H1 (cell line): ENCODE data around the gene MAP4. TPM values are rescaled to one million over a fixed set of nuclear protein-coding genes. Genes with fewer than 3 reads are reported as not detected.

Experiments
- CTCF ChIA-PET: fragments of 300-600 bp; sonication (Branson Sonifier 250); formaldehyde crosslinking; loops from one replicate; lab custom pipeline; 2021; ENCODE audit not compliant: partially characterized antibody; lab: Charles Lee
- POLR2A ChIA-PET: fragments of 300-600 bp; sonication (Branson Sonifier 250); formaldehyde crosslinking; loops from one replicate; lab custom pipeline; 2021; ENCODE audit warnings: inconsistent platforms; ENCODE audit not compliant: partially characterized antibody; lab: Charles Lee
- DNase-seq, 2 experiments: peaks; one replicate each; pipeline versions ENCODE4 v3.0.0 to v3.0.0-alpha.2; 2010 to 2022; ENCODE audit warnings: low spot score in 2 of 2, low read depth in 1 of 2, mixed read lengths in 1 of 2
- FAIRE-seq: peaks from 2 replicates; lab custom pipeline; 2011; peaks lifted over from hg19 to GRCh38; lab: Jason Lieb, UNC
- H2AFZ ChIP-seq: 2 replicates; pipeline ENCODE4 v1.8.1; 2012; ENCODE audit warnings: low read length, inconsistent platforms
- H2AK5ac ChIP-seq: 2 replicates; pipeline ENCODE4 v1.6.1; 2013; ENCODE audit warnings: low read depth, low read length
- H2BK120ac ChIP-seq: replicated peaks from 2 replicates; pipeline ENCODE3; 2013; ENCODE audit warnings: low read depth, low read length, inconsistent platforms
- H2BK12ac ChIP-seq: 2 replicates; pipeline ENCODE4 v1.6.1; 2013; ENCODE audit warnings: low read depth, low read length
- H2BK15ac ChIP-seq: 2 replicates; pipeline ENCODE4 v1.6.1; 2013; ENCODE audit warnings: low read length
- H2BK20ac ChIP-seq: 2 replicates; pipeline ENCODE4 v1.6.1; 2013; ENCODE audit warnings: low read length
- H2BK5ac ChIP-seq: 2 replicates; pipeline ENCODE4 v1.6.1; 2013; ENCODE audit warnings: low read depth, low read length
- H3K14ac ChIP-seq: 2 replicates; pipeline ENCODE4 v1.6.1; 2013; ENCODE audit warnings: inconsistent platforms; ENCODE audit not compliant: insufficient read length
- H3K18ac ChIP-seq: 2 replicates; pipeline ENCODE4 v1.6.1; 2013; ENCODE audit warnings: low read length; ENCODE audit errors: extremely low read depth
- H3K23ac ChIP-seq: 2 replicates; pipeline ENCODE4 v1.6.1; 2013; ENCODE audit warnings: inconsistent platforms; ENCODE audit not compliant: insufficient read length
- H3K23me2 ChIP-seq: 2 replicates; pipeline ENCODE4 v1.6.1; 2013; ENCODE audit warnings: low read depth, low read length
- H3K27ac ChIP-seq: 2 replicates; pipeline ENCODE4 v1.6.1; 2011; ENCODE audit warnings: low read depth, low read length, inconsistent platforms
- H3K27me3 ChIP-seq, 4 experiments: replicated peaks in 1 of 4; 1 replicate in 1 of 4; 2 replicates in 3 of 4; pipeline versions ENCODE4 v1.6.1 to v1.8.1; 2011 to 2013; ENCODE audit warnings: low read length in 3 of 4, mild to moderate bottlenecking in 3 of 4, inconsistent platforms in 2 of 4, mixed read lengths in 2 of 4, moderate library complexity in 1 of 4; ENCODE audit not compliant: control insufficient read depth in 3 of 4, insufficient read depth in 3 of 4; ENCODE audit errors: extremely low read depth in 1 of 4
- H3K36me3 ChIP-seq, 4 experiments: 2 replicates each; pipeline versions ENCODE4 v1.6.1 to v1.8.1; 2011 to 2013; ENCODE audit warnings: mild to moderate bottlenecking in 4 of 4, low read length in 3 of 4, moderate library complexity in 2 of 4, control low read depth in 1 of 4, inconsistent platforms in 1 of 4; ENCODE audit not compliant: insufficient read depth in 4 of 4, control insufficient read depth in 2 of 4
- H3K4ac ChIP-seq: replicated peaks from 2 replicates; pipeline ENCODE3; 2013; ENCODE audit warnings: low read length, low read depth, mixed read lengths, inconsistent platforms; ENCODE audit not compliant: insufficient read length
- H3K4me1 ChIP-seq, 4 experiments: replicated peaks in 1 of 4; 1 replicate in 1 of 4; 2 replicates in 3 of 4; pipeline versions ENCODE4 v1.6.1 to v1.8.1; 2011 to 2013; ENCODE audit warnings: low read length in 3 of 4, inconsistent platforms in 2 of 4, mixed read lengths in 1 of 4; ENCODE audit not compliant: insufficient read depth in 4 of 4, control insufficient read depth in 3 of 4
- H3K4me2 ChIP-seq, 2 experiments: 2 replicates each; pipeline versions ENCODE4 v1.6.1 to v1.8.1; 2011 to 2013; ENCODE audit warnings: low read depth in 2 of 2, low read length in 2 of 2, control low read depth in 1 of 2, inconsistent platforms in 1 of 2, mild to moderate bottlenecking in 1 of 2; ENCODE audit not compliant: insufficient read depth in 1 of 2
- H3K4me3 ChIP-seq, 4 experiments: fragments of 200-600, 300-600 bp in 1 of 4; sonication (generic), shearing (Covaris generic), sonication (Bioruptor Twin) in 1 of 4; 2 replicates each; pipeline versions ENCODE4 v1.5.1 to v1.8.1; 2011 to 2016; ENCODE audit warnings: low read length in 4 of 4, low read depth in 3 of 4, control low read depth in 2 of 4, inconsistent platforms in 2 of 4, mild to moderate bottlenecking in 2 of 4, mixed read lengths in 1 of 4, moderate library complexity in 1 of 4; ENCODE audit not compliant: insufficient read depth in 2 of 4; ENCODE audit errors: extremely low read depth in 1 of 4
- H3K56ac ChIP-seq: replicated peaks from 2 replicates; pipeline ENCODE3; 2013; ENCODE audit warnings: low read depth, mild to moderate bottlenecking, mixed read lengths, low read length, inconsistent platforms; ENCODE audit not compliant: insufficient read length
- H3K79me1 ChIP-seq: 2 replicates; pipeline ENCODE4 v1.6.1; 2013; ENCODE audit warnings: low read depth, low read length, control low read depth
- H3K79me2 ChIP-seq, 2 experiments: 2 replicates each; pipeline versions ENCODE4 v1.6.1 to v1.8.1; 2012 to 2013; ENCODE audit warnings: low read length in 2 of 2, mild to moderate bottlenecking in 2 of 2, inconsistent platforms in 1 of 2; ENCODE audit not compliant: insufficient read depth in 2 of 2, control insufficient read depth in 1 of 2
- H3K9ac ChIP-seq, 4 experiments: replicated peaks in 1 of 4; 1 replicate in 1 of 4; 2 replicates in 3 of 4; pipeline versions ENCODE4 v1.6.1 to v1.8.1; 2011 to 2013; ENCODE audit warnings: low read depth in 3 of 4, low read length in 3 of 4, control low read depth in 2 of 4, mild to moderate bottlenecking in 2 of 4, moderate library complexity in 2 of 4, inconsistent platforms in 1 of 4; ENCODE audit errors: extremely low read depth in 1 of 4
- H3K9me3 ChIP-seq, 2 experiments: 2 replicates each; pipeline versions ENCODE4 v1.6.1 to v1.8.1; 2012 to 2013; ENCODE audit warnings: mild to moderate bottlenecking in 2 of 2, moderate library complexity in 2 of 2, control low read depth in 1 of 2, inconsistent platforms in 1 of 2, low read depth in 1 of 2, low read length in 1 of 2, mixed read lengths in 1 of 2; ENCODE audit not compliant: insufficient read depth in 2 of 2
- H4K20me1 ChIP-seq, 2 experiments: replicated peaks in 1 of 2; 2 replicates each; pipeline versions ENCODE3 to v1.8.1; 2011 to 2013; ENCODE audit warnings: inconsistent platforms in 2 of 2, low read length in 2 of 2, mild to moderate bottlenecking in 1 of 2; ENCODE audit not compliant: insufficient read depth in 2 of 2, control insufficient read depth in 1 of 2
- H4K5ac ChIP-seq: 2 replicates; pipeline ENCODE4 v1.6.1; 2013; ENCODE audit warnings: low read length, low read depth, mixed read lengths, inconsistent platforms; ENCODE audit not compliant: insufficient read length
- H4K8ac ChIP-seq: 2 replicates; pipeline ENCODE4 v1.8.0; 2013; ENCODE audit warnings: mild to moderate bottlenecking, moderate library complexity, low read length, inconsistent platforms; ENCODE audit not compliant: insufficient read depth; ENCODE audit errors: extremely low read depth
- H4K91ac ChIP-seq: replicated peaks from 2 replicates; pipeline ENCODE3; 2013; ENCODE audit warnings: low read length, mixed read lengths, inconsistent platforms; ENCODE audit not compliant: insufficient read length
- CBX5 ChIP-seq: fragments of 300-800, 300-1000 bp; sonication (generic); IDR thresholded peaks from 2 replicates; pipeline ENCODE4 v1.7.1; 2016; ENCODE audit warnings: antibody characterized with exemption, low read length, low read depth
- CBX8 ChIP-seq: fragments of 300-800, 300-1000 bp; sonication (generic); IDR thresholded peaks from 2 replicates; pipeline ENCODE4 v1.7.1; 2016; ENCODE audit warnings: low read depth, low read length, borderline replicate concordance
- CHD1 ChIP-seq: IDR thresholded peaks from 2 replicates; pipeline ENCODE4 v1.6.1; 2012; ENCODE audit warnings: low read depth, low read length, improper control_type of control experiment
- JUN ChIP-seq: IDR thresholded peaks from 2 replicates; pipeline ENCODE4 v1.6.1; 2011; ENCODE audit warnings: low read depth, mild to moderate bottlenecking, improper control_type of control experiment, low read length
- POLR2AphosphoS5 ChIP-seq: IDR thresholded peaks from 2 replicates; pipeline ENCODE4 v1.6.1; 2011; ENCODE audit warnings: low read depth, low read length
- SIRT6 ChIP-seq: IDR thresholded peaks from one replicate; pipeline ENCODE4 v1.7.1; 2012; ENCODE audit warnings: low read length, inconsistent platforms
- SIX5 ChIP-seq: IDR thresholded peaks from 2 replicates; pipeline ENCODE4 v1.6.1; 2011; ENCODE audit warnings: mild to moderate bottlenecking, low read depth, low read length
- WGBS, 2 experiments: shearing (Covaris generic) in 1 of 2; methylation state at CpG; one replicate each; pipeline versions ENCODE4 v1.1.6 to v1.1.7; 2013 to 2015; ENCODE audit warnings: low lambda C conversion rate in 2 of 2, mixed read lengths in 2 of 2, inconsistent platforms in 1 of 2, low coverage in 1 of 2, missing lambda C conversion rate in 1 of 2; ENCODE audit not compliant: insufficient replicate concordance in 2 of 2, insufficient coverage in 1 of 2, insufficient read length in 1 of 2; ENCODE audit errors: extremely low coverage in 1 of 2, missing lambda C conversion rate in 1 of 2; 5-methylcytosine and 5-hydroxymethylcytosine counted together
- polyA plus RNA-seq, 7 experiments: library from polyadenylated mRNA; depleted of rRNA in 3 of 7; stranded (reverse) in 5 of 7; unstranded in 2 of 7; fragments of >200 nt in 5 of 7; fragments of 200-250 nt in 2 of 7; gene quantifications; 1 replicate in 5 of 7; 2 replicates in 1 of 7; 4 replicates in 1 of 7; pipeline versions ENCODE4 v1.2.1 to v1.2.3, GENCODE V29; 2011 to 2013; ENCODE audit warnings: missing spikeins in 2 of 7, mixed read lengths in 2 of 7
- total RNA-seq: library from RNA; stranded (reverse); fragmentation: NEBNext Ultra II Directional; extraction: Animal tissue kit (Norgen Biotek cat#: 25700); gene quantifications from 2 replicates; pipeline ENCODE4 v1.2.1, GENCODE V29; 2021

The MAP4 gene
- total and polyA plus RNA-seq, 2 of the 8 experiments (the other 6 are each of a cell fraction or from before 2014, with no cell fraction given): 67.0 to 179 TPM

- 84% methylated on average over 3 of the region's 3 CpGs; no CpG with 5 or more reads in 1 of the 2 experiments for WGBS, 2 experiments
- Histone ChIP-seq H3K9me3 (no peaks in the 10 kb centered on the region), H2BK5ac (no peak overlapping the region), H2BK15ac (no peak overlapping the region), H3K4me3 (no peak overlapping the region), H2AFZ (no peak overlapping the region), H3K14ac (no peak overlapping the region), H3K79me2 (no peaks in the 10 kb centered on the region), H3K23ac (no peak overlapping the region), H2BK12ac (no peak overlapping the region), H2BK120ac (no peak overlapping the region), H3K4me2 (no peak overlapping the region), H3K9ac (no peak overlapping the region), H3K27me3 (no peaks in the 10 kb centered on the region), H2AK5ac (no peak overlapping the region), H3K36me3 (peaks cover 0 to 9% (median 0%) of the 10 kb centered on the region in 4 experiments; a peak in 2 of 8 replicates), H4K5ac (no peak overlapping the region), H3K79me1 (no peaks in the 10 kb centered on the region), H3K4ac (no peak overlapping the region), H2BK20ac (no peak overlapping the region), H3K56ac (no peak overlapping the region), H3K18ac (no peak overlapping the region), H4K91ac (no peak overlapping the region), H4K20me1 (no peaks in the 10 kb centered on the region), H3K4me1 (peaks cover 0 to 6% (median 2%) of the 10 kb centered on the region in 4 experiments; a peak in 4 of 7 replicates), H3K23me2 (no peaks in the 10 kb centered on the region), H4K8ac (no peak overlapping the region), H3K27ac (no peak overlapping the region)
- ChIA-PET POLR2A (no interaction called here), CTCF (interaction anchor here (1.6 kb wide), 1 partner anchor 33 kb away, joined by 3 read pairs; no protein-coding TSS in a partner anchor)
- DNase-seq (no peak), FAIRE-seq (no peak)
- TF ChIP-seq CBX8 (no peak), SIX5 (no peak), POLR2AphosphoS5 (no peak), CBX5 (no peak), SIRT6 (no peak), CHD1 (no peak), JUN (no peak)
Observed at GRCh38 chr3:47897954-47898353, 118.3 kb downstream of the MAP4 start.
